PFSK-1 (cell line): Measurements from ENCODE around the gene CTCF.

Experiments used
- POLR2AphosphoS5 ChIP-seq: IDR thresholded peaks from 2 replicates; pipeline ENCODE4 v1.6.1; 2012; ENCODE audit warnings: low read depth, mild to moderate bottlenecking, control low read depth, low read length, moderate library complexity
- SIN3A ChIP-seq: IDR thresholded peaks from 2 replicates; pipeline ENCODE4 v1.6.1; 2012; ENCODE audit warnings: mild to moderate bottlenecking, low read length, moderate library complexity, borderline replicate concordance; ENCODE audit not compliant: insufficient read depth
- TF ChIP-seq, protein P1 (sequence below), 2 experiments: IDR thresholded peaks; 2 replicates each; pipeline versions ENCODE4 v1.6.1 to v1.8.0; 2011 to 2012; ENCODE audit warnings: low read depth in 2 of 2, low read length in 2 of 2, control low read depth in 1 of 2, inconsistent platforms in 1 of 2, mild to moderate bottlenecking in 1 of 2, moderate library complexity in 1 of 2; ENCODE audit not compliant: insufficient read depth in 1 of 2

DNA sequence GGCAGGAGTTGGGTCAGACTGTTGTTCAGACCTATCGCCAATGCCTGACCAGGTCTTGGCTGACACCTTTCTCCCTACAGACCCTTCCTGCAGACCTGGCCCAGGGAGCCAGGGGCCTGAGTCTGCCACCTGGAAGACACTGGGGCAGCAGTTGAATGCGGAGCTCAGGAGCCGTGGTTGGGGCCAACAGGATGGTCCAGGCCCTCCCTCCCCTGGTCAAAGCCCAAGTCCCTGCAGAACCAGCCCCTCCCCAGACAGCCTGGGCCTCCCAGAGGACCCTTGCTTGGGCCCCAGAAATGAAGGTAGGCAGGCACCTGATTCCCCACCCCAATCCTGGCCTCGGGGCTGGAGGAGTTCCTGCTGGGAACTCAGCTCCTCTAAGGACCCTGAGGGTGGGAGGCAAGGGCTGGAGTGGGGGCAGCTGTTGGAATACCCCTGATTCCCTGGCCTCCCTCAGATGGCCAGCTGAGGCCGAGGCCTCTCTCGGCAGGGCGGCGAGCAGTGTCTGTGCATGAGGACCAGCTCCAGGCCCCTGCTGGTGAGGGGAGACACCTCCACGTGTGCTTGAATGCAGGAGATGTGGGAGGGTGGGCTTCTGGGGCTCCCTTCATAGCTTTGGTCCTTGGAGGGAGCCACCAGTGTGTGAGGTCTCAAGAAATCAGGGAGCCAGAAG, 94.2 kb downstream of the CTCF start:
- TF ChIP-seq SIN3A (no peak), POLR2AphosphoS5 (no peak)
- TF ChIP-seq, protein P1, sequence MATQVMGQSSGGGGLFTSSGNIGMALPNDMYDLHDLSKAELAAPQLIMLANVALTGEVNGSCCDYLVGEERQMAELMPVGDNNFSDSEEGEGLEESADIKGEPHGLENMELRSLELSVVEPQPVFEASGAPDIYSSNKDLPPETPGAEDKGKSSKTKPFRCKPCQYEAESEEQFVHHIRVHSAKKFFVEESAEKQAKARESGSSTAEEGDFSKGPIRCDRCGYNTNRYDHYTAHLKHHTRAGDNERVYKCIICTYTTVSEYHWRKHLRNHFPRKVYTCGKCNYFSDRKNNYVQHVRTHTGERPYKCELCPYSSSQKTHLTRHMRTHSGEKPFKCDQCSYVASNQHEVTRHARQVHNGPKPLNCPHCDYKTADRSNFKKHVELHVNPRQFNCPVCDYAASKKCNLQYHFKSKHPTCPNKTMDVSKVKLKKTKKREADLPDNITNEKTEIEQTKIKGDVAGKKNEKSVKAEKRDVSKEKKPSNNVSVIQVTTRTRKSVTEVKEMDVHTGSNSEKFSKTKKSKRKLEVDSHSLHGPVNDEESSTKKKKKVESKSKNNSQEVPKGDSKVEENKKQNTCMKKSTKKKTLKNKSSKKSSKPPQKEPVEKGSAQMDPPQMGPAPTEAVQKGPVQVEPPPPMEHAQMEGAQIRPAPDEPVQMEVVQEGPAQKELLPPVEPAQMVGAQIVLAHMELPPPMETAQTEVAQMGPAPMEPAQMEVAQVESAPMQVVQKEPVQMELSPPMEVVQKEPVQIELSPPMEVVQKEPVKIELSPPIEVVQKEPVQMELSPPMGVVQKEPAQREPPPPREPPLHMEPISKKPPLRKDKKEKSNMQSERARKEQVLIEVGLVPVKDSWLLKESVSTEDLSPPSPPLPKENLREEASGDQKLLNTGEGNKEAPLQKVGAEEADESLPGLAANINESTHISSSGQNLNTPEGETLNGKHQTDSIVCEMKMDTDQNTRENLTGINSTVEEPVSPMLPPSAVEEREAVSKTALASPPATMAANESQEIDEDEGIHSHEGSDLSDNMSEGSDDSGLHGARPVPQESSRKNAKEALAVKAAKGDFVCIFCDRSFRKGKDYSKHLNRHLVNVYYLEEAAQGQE (IDR thresholded peaks at IDR 0.05; ENCODE audit: insufficient read depth in 1 of 2, low read depth in 2 of 2, low read length in 2 of 2): no peak
